ENCODE results near the gene TMEM151A. TPM values are rescaled to one million over a fixed set of nuclear protein-coding genes. Genes with fewer than 3 reads are reported as not detected.

The TMEM151A gene
- total RNA-seq, 4 donors from 2014 or later, result not detected

DNA sequence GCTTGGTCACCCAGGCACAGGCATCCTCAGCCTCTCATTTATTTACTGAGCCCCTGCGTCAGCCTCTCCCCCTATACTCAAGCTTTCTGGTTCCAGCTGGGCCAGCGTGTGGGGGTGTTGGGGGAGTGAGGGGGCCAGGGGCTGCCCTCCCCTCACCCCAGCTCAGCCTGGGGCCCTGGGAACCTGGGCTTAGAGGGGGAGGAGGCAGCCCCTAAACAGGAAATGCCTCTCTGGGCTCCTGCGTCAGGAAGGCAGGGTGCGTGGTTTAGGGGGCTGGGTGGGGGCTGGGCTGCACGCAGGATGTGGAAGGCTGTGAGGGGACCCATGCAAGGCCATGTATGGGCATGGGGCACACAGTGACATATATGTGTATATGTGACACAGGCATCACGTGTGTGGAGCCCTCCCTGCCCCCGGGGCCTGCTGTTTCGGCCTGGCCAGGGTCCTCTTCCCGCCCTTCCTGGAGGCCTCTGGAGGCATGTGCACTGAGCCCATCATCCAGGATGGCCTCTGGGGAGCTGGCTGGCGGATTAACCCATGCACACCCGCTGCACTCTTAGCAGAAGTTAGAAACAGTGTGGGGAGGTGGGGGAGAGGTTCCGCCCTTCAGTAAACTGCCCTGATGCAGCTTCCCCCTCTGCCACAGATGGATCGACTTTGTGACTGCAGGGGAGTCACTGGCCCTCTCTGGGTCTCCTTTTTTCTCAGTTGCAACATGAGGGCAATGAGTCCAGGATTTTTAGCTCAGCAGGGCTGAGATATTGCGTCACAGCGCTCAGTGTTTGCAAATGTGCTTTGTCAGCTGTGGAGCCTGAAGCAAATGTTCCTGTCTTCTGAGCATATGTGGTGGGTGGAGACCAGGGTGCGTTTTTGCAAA is 26.3 kb downstream of the TMEM151A start:
- TF ChIP-seq, protein P1, sequence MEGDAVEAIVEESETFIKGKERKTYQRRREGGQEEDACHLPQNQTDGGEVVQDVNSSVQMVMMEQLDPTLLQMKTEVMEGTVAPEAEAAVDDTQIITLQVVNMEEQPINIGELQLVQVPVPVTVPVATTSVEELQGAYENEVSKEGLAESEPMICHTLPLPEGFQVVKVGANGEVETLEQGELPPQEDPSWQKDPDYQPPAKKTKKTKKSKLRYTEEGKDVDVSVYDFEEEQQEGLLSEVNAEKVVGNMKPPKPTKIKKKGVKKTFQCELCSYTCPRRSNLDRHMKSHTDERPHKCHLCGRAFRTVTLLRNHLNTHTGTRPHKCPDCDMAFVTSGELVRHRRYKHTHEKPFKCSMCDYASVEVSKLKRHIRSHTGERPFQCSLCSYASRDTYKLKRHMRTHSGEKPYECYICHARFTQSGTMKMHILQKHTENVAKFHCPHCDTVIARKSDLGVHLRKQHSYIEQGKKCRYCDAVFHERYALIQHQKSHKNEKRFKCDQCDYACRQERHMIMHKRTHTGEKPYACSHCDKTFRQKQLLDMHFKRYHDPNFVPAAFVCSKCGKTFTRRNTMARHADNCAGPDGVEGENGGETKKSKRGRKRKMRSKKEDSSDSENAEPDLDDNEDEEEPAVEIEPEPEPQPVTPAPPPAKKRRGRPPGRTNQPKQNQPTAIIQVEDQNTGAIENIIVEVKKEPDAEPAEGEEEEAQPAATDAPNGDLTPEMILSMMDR (IDR thresholded peaks at IDR 0.05; ENCODE audit: low read depth), result no peak

DNA sequence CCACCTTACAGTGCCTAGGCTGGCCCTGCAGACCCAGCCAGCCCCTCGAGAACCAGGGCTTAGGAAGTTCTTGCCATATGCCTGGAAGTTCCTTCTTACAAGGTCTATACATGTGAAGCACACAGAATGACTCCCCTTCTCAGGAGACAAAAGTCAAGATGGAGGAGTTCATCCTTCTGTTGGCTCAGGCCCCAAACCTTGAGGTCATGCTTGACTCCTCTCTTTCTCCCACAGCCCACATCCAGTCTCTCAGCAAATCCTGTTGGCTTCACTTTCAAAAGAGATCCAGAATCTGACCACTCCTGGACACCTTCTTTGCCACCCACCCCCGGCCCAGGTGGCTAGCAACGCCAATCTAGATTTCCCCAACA is 26.9 kb downstream of the TMEM151A start:
- TF ChIP-seq, protein P1 (IDR thresholded peaks at IDR 0.05; ENCODE audit: low read depth), result no peak

DNA sequence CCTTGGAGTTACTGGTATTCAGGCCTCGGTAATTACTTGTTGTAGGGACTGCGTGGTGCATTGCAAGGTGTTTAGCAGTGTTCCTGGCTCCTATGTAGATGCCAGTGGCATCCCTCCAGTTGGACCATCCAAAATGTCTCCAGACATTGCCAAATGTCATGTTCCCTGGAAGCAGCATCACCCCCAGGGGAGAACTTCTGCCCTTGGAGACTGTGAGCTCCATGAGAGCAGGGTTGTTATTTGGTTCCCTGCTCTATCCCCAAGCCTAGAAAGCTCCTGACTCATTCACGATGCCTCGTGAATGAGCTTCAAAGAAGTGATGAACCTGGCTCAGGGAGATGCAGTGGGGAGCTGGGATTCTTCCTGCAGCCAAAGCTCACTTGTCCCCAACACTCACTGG is 29.9 kb downstream of the TMEM151A start:
- TF ChIP-seq, protein P1 (IDR thresholded peaks at IDR 0.05; ENCODE audit: low read depth), result no peak

DNA sequence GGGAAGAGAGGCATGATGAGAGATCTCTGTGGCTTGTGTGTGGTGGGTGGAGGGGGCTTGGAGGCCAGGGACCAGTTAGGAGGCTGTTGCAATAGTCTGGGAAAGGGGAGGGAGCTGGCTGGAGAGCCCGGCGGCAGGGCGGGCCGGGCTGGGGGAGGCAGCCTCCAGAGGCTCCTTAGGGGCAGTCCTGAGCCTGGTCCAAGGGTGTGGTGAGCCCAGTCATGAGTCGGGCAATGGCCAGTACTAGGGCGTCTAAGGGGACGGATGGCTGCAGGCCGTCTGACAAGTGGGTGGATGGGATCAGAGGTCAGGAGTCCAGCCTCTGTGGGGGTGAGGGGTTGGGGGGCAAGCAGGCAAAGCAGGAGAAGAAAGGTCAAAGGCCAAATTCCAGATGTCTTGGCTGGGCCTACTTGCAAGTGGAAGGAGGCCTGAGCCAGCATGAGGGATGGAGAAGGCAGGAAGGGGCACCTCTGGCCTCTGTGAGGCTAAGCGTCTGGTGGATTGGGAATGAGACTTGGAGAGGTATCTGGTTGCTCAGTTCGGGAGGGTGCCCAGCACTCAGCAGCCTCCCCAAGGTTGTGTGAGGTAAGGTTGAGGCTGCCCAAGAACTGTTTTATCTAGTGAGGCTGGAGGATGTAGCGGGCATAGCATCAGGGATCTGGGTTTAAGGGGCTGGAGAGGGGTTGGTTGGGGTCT is 31.2 kb downstream of the TMEM151A start:
- TF ChIP-seq, protein P1 (IDR thresholded peaks at IDR 0.05; ENCODE audit: low read depth), result no peak

DNA sequence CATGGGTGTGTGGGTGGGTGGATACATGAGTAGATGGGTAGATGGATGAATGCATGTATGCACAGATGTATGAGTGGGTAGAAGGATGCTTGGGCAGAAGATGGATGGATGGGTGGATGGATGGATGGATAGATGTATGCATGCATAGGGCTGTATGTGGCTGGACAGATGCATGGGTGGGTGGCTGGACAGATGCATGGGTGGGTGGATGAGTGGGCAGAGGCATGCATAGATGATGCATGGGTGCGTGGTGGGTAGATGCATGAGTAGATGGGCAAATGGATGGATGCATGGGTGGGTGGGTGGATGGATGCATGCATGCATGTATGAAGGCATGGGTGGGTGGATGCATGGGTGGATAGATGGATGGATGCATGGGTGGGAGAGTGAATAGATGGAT is 32.0 kb downstream of the TMEM151A start:
- TF ChIP-seq, protein P1 (IDR thresholded peaks at IDR 0.05; ENCODE audit: low read depth), result no peak

DNA sequence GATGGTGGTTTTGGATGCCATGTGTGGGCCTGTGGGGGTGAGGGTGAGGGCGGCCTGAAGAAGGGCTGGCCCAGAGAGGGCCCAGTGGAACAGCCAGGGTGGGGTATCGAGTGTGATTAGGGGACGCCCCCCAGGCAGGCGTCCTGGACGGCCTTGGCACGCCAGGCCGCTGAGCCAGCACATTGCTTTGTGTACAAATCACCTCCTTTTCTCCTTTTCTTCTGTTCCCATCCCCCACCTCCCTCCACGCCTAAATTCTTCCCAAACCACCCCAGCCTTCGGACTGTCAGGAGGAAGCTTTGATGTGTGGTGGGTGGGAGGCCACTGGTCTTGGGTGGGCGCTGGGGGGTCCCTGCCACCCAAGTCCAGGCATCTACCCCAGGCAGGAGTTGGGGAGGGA is 33.0 kb downstream of the TMEM151A start:
- TF ChIP-seq, protein P1 (IDR thresholded peaks at IDR 0.05; ENCODE audit: low read depth), result no peak

DNA sequence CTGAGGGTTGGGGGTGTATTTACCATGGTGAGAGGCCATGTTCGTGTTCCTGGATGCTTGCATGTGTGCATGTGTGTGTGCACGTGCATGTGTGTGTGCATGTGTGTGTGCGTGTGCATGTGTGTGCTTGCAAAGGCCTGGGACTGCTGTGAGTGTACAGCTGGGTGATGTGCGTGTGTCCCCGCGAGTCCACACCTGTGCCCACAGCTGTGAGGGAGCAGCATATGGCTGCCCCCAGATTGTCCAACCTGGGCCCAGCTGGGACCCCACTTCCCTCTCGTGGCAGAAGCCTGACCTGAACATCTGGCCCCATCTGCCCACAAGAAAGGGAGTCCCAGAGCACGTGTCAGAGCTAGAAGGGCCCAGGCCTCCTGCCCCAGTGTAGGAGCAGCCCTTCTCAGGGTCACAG is 33.6 kb downstream of the TMEM151A start:
- TF ChIP-seq, protein P1 (IDR thresholded peaks at IDR 0.05; ENCODE audit: low read depth), result no peak
